HEK293T (cell line): ENCODE data around the gene FOXE1.

Experiments used
- CTCF ChIA-PET: fragments of 350-600 bp; formaldehyde crosslinking; extraction: SDS; loops from one replicate; lab custom pipeline; 2021; ENCODE audit warnings: antibody characterized with exemption, inconsistent platforms; lab: Yijun Ruan, JAX
- POLR2A ChIA-PET: fragments of 350-600 bp; formaldehyde crosslinking; extraction: SDS; loops from one replicate; lab custom pipeline; 2020; ENCODE audit warnings: antibody characterized with exemption, inconsistent platforms; lab: Yijun Ruan, JAX
- DNase-seq: peaks from one replicate; pipeline ENCODE4 v3.0.0; 2012; ENCODE audit warnings: mixed read lengths; ENCODE audit errors: extremely low spot score
- ARNT ChIP-seq: fragments of 450-650 bp; IDR thresholded peaks from 2 replicates; pipeline ENCODE4 v1.6.1; 2017; ENCODE audit warnings: mild to moderate bottlenecking
- BHLHE40 ChIP-seq: fragments of 450-650 bp; IDR thresholded peaks from 2 replicates; pipeline ENCODE4 v1.6.1; 2016; ENCODE audit warnings: mild to moderate bottlenecking, moderate library complexity, borderline replicate concordance
- CTBP1 ChIP-seq: fragments of 450-650 bp; IDR thresholded peaks from 2 replicates; pipeline ENCODE4 v1.6.1; 2016; ENCODE audit warnings: borderline replicate concordance
- ELF4 ChIP-seq: fragments of 450-650 bp; IDR thresholded peaks from 2 replicates; pipeline ENCODE4 v1.6.1; 2017; ENCODE audit warnings: antibody characterized with exemption
- FOXA1 ChIP-seq: fragments of 450-650 bp; IDR thresholded peaks from 2 replicates; pipeline ENCODE4 v1.6.1; 2016; ENCODE audit warnings: mild to moderate bottlenecking
- FOXK2 ChIP-seq: fragments of 450-650 bp; IDR thresholded peaks from 2 replicates; pipeline ENCODE4 v1.6.1; 2016; ENCODE audit warnings: mild to moderate bottlenecking
- FOXM1 ChIP-seq: fragments of 450-650 bp; IDR thresholded peaks from 2 replicates; pipeline ENCODE4 v1.6.1; 2017; ENCODE audit warnings: mild to moderate bottlenecking, borderline replicate concordance
- HDGF ChIP-seq: fragments of 450-650 bp; IDR thresholded peaks from 2 replicates; pipeline ENCODE4 v1.6.1; 2017; ENCODE audit warnings: antibody characterized with exemption, borderline replicate concordance
- L3MBTL2 ChIP-seq: fragments of 450-650 bp; conservative IDR thresholded peaks from 2 replicates; pipeline ENCODE4 v1.6.1; 2016; ENCODE audit warnings: mild to moderate bottlenecking
- LEF1 ChIP-seq: fragments of 450-650 bp; IDR thresholded peaks from 2 replicates; pipeline ENCODE4 v1.6.1; 2017; ENCODE audit warnings: mild to moderate bottlenecking, borderline replicate concordance
- NFRKB ChIP-seq: fragments of 450-650 bp; IDR thresholded peaks from 2 replicates; pipeline ENCODE4 v1.6.1; 2016; ENCODE audit warnings: mild to moderate bottlenecking, moderate library complexity
- PKNOX1 ChIP-seq: fragments of 450-650 bp; IDR thresholded peaks from 2 replicates; pipeline ENCODE4 v1.6.1; 2016
- SP1 ChIP-seq: fragments of 450-650 bp; IDR thresholded peaks from 2 replicates; pipeline ENCODE4 v1.6.1; 2017
- SUZ12 ChIP-seq: fragments of 450-650 bp; IDR thresholded peaks from 2 replicates; pipeline ENCODE4 v1.6.1; 2016; ENCODE audit warnings: mild to moderate bottlenecking
- TARDBP ChIP-seq: fragments of 450-650 bp; IDR thresholded peaks from 2 replicates; pipeline ENCODE4 v1.6.1; 2016
- ZNF384 ChIP-seq: fragments of 450-650 bp; IDR thresholded peaks from 2 replicates; pipeline ENCODE4 v1.6.1; 2016

Gene FOXE1

DNA sequence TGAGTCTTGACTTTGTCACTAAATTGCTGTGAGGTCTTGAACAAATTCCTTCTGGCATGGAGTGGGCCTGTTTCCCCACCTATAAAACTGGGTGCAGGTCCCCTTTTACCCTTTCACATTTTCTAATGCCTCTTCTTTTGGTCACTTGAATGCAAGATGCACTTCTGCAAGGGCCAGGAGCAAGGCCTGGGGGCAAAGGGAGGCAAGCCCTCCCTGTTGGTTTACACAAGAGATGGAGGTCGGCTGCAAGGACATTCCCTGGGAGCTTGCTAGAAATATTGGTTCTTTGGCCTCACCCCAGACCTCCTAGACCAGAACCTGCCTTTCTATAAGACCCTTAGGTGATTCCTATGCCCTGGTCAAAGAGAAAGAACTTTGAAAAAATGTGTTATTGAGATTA lies 5.8 kb downstream of the FOXE1 start:
- ChIA-PET CTCF (no interaction called here), POLR2A (no interaction called here)
- no peak for DNase-seq
- TF ChIP-seq NFRKB (no peak), ELF4 (no peak), FOXA1 (no peak), CTBP1 (no peak), LEF1 (no peak), TARDBP (no peak), ARNT (no peak), BHLHE40 (no peak), L3MBTL2 (no peak), FOXM1 (no peak), FOXK2 (no peak), PKNOX1 (no peak), HDGF (no peak), ZNF384 (no peak), SP1 (no peak), SUZ12 (no peak)

GRCh38 chr9:97859346-97859745 lies 6.3 kb downstream of the FOXE1 start:
- no peak for DNase-seq
- ChIA-PET CTCF (no interaction called here), POLR2A (no interaction called here)
- TF ChIP-seq ARNT = no peak
- TF ChIP-seq BHLHE40 = no peak
- no peak for TF ChIP-seq FOXM1
- no peak for TF ChIP-seq SP1
- TF ChIP-seq ELF4 = no peak
- TF ChIP-seq LEF1 = no peak
- TF ChIP-seq SUZ12 = no peak

GRCh38 chr9:97860451-97861147 lies 7.6 kb downstream of the FOXE1 start:
- TF ChIP-seq SP1 (no peak), HDGF (no peak), L3MBTL2 (no peak), LEF1 (no peak), PKNOX1 (no peak), ELF4 (no peak), FOXK2 (no peak), ZNF384 (no peak), ARNT (no peak), TARDBP (no peak), FOXM1 (no peak), FOXA1 (no peak), SUZ12 (no peak), BHLHE40 (no peak)
- ChIA-PET CTCF (no interaction called here), POLR2A (no interaction called here)
- DNase-seq = no peak

GRCh38 chr9:97861148-97861475 lies 8.1 kb downstream of the FOXE1 start:
- TF ChIP-seq NFRKB (no peak), LEF1 (no peak), TARDBP (no peak), ZNF384 (no peak), L3MBTL2 (no peak), SUZ12 (no peak), ELF4 (no peak), HDGF (no peak), PKNOX1 (no peak), BHLHE40 (no peak), FOXK2 (no peak), CTBP1 (no peak), ARNT (no peak), SP1 (no peak), FOXM1 (no peak), FOXA1 (no peak)
- POLR2A ChIA-PET = no interaction called here
- CTCF ChIA-PET = no interaction called here
- no peak for DNase-seq

DNA sequence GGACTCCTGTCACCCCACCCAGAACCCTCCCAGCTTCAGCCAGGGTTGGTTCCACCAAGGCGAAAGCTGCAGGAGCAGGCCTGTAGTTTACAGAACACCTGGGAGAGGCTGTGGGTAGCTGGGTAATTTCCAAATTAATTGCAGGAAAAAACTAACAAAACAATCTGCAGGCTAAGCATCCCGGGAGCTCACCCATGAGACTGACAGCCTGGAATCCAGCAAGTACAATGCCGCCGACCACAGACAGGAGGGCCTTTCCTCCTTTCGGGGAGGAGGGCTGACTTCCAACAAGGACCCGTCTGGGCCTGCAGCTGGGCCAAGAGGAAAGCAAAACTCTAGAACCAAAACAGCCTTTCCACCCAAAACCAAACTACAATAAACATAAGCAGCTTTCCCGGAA lies 10.3 kb downstream of the FOXE1 start:
- POLR2A ChIA-PET = no interaction called here
- no peak for DNase-seq
- CTCF ChIA-PET = no interaction called here
- TF ChIP-seq SP1 (no peak), LEF1 (no peak), ARNT (no peak), ELF4 (no peak), FOXM1 (no peak), ZNF384 (no peak), HDGF (no peak), SUZ12 (no peak), FOXA1 (no peak), L3MBTL2 (no peak), TARDBP (no peak), FOXK2 (no peak), CTBP1 (no peak), PKNOX1 (no peak), NFRKB (no peak), BHLHE40 (no peak)
